Measurements from ENCODE around the gene TNFRSF8.

- no peak for TF ChIP-seq POLR2A (IDR thresholded peaks at IDR 0.05)
- no peak for TF ChIP-seq CTCF (IDR thresholded peaks at IDR 0.05)
These were observed 28.7 kb upstream of the TNFRSF8 start for GRCh38 chr1:12034381-12034801.
